SKM-1 (cell line): ENCODE results near the gene DOCK8.
"Not testable (repeated sequence)": the region's sequence is repeated elsewhere in the genome, so short reads cannot be mapped to it uniquely, and the experiment has no call there.

Experiments used
- DNase-seq: peaks from one replicate; lab custom pipeline; 2025; ENCODE audit not compliant: unreplicated experiment; lab: John Stamatoyannopoulos, UW

Gene DOCK8

DNA sequence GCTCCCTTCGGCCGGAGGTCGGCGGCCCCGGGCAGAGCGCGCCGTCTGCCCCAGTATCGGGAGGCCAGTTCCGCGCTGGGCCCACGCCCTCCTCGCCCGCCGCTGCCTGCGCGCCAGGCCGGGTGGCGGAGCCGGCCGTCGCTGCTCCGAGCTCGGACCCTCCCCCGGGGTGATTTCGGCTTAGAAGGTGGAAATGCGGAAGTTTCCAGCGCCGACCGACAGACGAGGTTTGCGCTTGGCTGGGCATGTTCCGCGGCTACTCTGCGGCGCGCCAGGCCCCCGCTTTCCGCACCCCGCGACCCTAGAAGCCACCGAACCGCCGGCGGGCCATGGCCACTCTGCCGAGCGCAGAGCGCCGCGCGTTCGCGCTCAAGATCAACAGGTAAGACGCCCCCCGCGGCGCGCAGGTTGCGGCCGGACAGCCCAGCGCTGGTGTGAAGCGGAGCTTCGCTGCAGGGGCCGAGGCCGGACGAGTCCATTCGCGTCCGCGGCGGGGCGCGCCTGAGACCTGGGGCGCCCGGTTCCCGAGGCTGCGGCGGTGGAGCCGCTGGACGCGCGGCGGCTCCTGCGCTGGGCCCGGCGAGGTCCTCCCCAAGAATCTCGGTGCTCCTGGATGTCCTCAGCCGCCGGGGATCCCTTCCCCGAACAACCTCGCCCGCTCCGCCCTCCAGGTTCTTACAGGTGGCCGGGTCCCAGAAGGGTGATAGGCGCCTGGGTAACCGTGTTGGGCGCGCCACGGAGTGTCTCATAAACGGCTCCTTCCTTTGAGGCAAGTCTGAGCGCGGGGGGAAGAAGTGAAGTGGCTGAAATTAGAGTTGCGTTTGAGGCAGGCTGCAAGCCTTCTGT, at the start of gene DOCK8:
Gene DOCK8 (plus strand): TSS at position 218 of the 846 bp plus-strand sequence. CDS start 112 bp downstream, at position 330.
- DNase-seq: peak; percentile 82

DNA sequence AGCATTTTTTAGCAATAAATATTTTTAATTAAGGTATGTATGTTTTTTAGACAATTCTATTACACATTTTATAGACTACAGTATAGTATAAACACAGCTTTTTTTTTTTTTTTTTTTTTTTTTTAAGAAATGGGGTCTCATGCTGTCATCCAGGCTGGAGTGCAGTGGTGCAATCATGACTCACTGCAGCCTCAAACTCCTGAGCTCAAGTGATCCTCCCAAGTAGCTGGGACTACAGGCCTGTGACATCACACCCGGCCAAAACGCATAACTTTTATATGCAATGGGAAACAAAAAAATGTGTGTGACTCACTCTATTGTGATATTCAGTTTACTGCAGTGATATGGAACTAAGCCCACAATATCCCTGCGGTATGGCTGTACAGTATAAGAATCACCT, 44.9 kb upstream of the DOCK8 start:
- DNase-seq: not testable (repeated sequence)

DNA sequence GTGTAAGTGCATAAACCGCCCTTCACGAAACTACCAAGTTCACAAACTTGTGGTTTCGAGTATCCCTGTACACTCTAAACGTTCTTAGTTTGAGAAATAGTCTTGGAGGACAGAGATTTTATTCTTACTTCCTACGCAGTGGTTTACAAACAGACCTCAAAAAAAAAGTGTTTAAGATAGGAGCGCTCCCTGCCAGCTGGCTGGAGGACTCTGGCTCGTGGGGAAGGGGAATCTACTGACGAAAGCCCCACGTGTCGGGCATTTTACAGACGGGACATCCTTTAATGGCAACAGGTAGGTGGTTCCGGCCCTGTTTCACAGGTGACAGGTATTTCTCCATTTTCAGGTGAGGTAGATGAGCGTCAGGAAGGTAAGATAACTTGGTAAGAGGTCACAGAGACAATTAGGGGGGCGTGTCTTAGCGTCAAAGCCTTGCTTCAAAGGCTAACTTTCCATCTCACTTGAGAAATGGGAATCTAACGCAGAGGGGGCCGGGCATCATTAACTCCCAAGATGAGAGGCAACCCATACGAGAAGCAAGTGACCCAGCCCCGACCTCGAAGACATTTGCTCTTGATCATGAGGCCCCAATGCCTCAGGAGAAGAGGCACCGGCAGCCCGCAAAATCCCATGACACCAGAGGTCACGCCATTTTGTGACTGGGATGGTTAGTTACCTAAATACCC, 36.4 kb upstream of the DOCK8 start:
- DNase-seq: not testable (repeated sequence)

DNA sequence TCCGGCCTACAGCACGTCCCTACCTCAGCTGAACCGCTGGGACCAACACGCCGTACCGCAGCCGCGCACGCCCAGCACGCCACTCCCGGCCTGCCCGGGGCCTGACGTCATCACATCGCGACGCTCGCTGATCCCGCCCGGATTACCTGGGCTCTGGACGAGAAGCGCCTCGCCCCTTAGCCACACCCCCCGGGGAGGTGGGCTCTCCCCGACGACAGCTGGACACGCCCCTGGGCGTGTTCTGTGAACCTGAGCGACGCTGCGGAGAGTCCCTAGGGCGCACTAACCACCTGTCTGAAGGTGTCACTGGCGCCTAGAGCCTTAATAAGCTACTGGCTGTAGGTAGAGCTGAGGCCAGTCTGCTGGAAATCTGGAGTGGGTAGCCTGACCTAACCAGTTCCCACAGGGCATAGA, 35.7 kb upstream of the DOCK8 start, which contains the start of gene ZNG1A:
Gene ZNG1A (minus strand): TSS at position 87 of the 414 bp plus-strand sequence. CDS start 87 bp downstream, outside the sequence.
- DNase-seq: not testable (repeated sequence)

DNA sequence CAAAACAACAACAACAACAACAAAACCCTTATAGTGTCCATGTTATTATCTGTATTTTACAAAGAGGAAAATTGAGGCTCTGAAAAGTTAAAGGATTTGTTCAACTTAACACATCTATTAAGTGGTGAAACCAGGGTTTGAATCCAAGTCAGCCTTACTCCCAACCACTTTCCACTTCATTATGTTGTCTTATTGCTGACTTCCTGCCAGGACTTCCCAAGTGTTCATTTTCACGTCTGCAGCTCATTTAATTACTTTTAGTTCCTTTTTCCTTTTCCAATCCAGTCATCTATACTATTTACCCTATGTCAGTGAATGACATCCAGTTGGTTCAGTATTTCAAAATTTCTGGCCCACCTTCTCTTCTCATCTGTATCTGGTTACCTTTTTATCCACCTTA, 15.1 kb upstream of the DOCK8 start:
- not testable (repeated sequence) for DNase-seq

DNA sequence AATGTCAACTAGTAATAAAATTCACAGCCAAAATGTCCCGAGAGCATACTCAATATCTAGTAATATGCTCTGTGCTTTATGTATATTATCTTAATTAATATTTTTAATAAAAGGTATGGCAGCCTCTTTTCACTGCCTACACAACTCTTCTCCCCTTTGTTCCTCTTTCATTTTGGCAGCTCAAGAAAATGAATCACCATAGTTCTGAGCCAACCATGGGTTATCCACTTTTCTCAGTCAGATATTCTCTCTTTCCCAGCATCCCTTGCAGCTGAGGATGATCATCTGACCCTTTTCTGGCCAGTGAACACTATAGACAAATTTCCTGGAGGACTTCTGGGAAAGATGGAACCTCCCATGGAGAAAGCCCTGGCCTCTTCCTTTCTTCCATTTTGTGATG, 8.2 kb upstream of the DOCK8 start:
- no peak for DNase-seq

DNA sequence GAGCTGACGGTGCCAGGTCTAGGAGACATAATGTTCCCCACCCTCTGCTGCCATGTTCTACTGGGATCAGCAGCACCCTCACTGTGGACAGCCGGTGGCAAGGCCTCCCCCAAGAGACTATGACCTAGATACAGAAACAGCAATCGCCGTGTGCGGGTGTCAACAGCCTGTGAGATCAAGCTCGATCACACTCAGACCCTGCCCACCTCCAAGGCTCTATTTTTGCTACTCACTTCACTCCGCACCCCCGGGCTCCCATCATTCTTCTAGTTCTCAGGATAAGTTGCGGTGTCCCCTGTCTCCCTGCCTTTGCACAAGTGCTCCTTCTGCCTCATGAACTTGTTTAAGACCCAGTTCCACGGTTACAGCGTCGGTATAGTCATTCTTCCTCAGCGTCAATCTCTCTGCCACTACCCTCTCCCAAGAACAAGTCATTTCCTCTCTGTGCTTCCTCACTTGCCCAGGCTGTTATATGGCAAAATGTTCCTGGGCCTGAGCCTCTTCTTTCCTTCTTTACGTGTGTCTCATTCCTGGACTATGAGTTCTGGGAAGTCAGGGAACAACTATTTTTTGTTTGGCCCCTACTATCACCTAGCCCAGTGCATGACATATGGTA, 5.4 kb upstream of the DOCK8 start:
- no peak for DNase-seq

DNA sequence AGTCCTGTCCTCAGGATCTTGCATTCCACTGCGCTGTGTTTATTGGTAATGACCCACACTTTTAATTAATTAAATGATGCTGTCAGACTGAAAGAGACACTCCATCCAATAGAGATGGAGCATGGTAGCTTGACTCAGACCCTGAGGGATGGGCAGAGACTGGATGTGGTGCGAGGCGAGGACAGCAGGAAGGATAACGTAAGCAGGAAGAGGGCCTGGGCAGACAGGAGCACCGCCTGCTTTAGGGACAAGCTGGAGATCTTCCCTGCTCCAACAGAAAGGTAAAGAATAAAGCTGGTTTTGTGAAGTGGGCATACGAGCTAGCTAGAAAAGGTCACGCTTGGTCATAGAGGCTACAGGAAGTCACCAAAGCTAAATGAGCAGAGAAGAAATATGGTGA, 3.6 kb upstream of the DOCK8 start:
- DNase-seq: no peak

DNA sequence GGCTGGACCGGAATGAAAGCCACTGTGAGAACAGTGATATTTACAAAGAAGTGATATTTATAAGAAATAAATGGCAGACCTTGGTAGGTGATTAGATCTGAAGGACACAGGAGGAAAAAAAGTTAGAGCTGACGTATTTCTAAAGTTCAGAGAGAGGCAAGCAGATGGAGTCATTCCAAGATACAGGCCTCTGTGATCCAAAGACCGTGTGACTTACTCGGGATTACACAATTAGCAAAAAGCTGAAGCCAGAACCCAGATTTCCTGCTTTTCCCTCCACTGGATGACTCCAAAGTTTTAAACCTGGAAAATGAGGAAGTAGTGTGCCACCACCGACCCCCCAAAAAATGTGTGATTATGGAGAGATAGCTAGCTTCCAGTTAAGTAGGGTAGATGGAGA, 3.1 kb upstream of the DOCK8 start:
- no peak for DNase-seq

DNA sequence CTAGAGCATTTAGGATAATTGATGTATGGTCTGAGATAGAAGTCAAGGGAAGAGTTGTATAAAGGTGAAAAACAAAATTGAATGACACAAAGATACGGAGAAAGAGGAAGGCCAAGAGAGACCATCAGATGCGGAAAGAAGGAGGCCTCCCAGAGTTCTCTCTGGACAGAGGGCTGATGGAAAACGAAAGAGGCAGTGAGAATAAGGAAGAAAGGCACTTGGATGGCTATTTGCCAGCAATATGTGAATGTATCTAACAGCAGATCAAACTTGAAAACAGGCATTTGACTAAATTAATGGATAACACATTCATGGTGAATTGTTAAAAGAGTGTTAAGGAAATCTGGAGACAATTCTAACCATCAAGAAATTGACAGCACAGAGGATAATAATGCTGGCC, 2.4 kb upstream of the DOCK8 start:
- no peak for DNase-seq

DNA sequence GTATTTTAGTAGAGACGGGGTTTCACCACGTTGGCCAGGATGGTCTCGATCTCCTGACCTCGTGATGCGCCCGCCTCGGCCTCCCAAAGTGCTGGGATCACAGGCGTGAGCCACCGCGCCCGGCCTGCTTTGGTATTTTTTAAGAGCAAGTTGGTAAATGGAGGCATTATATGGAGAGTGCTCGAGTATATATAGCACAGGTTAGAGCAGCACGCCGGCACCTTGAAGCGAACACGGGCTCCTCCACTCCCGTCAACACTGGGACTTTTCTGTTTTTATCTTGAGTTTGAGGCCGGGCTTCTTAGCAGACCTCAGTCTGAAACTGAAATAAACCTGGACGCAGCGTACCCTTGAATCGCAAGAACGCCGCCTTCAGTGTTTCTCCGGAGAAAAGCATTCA, 764 bp upstream of the DOCK8 start:
- DNase-seq: not testable (repeated sequence)

DNA sequence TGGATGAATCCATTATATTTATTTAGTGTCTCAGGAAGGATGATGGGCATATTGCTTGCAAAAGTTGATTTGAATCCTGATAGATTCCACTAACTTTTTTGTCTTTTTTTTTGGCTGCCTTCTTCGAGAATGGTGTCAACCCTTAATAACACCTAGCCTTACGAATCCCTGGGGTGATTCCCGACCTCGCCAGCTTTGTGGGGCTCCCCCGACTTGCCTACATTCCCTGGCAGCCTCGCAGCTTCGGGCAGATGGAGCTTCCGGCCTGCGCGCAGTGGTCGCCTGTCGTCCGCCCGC, 366 bp upstream of the DOCK8 start:
- no peak for DNase-seq

DNA sequence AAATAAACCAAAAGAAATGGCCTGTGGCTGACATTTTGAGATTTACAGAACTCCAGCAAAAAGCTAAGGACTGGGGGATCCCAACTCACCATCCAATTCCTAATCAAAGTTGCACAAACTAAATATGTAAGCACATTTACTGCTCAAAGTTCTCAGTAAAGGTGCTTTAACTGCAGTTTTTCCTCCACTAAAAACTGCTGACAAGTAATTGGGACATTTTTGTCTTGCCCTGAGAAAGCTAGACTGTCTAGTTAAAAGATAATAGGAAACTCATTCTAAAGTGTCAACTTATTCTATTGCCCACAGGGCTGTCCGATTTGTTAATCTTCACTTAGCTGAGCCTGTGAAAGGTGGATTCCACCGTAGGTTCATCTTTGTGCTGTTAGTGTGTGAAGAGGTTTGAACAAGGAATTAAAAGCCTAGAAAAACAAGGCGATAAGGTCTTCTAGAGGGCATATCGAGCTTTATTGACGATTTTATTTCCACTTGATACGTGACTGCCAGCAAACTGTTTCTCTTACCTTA, 1.0 kb downstream of the DOCK8 start:
- DNase-seq: no peak

DNA sequence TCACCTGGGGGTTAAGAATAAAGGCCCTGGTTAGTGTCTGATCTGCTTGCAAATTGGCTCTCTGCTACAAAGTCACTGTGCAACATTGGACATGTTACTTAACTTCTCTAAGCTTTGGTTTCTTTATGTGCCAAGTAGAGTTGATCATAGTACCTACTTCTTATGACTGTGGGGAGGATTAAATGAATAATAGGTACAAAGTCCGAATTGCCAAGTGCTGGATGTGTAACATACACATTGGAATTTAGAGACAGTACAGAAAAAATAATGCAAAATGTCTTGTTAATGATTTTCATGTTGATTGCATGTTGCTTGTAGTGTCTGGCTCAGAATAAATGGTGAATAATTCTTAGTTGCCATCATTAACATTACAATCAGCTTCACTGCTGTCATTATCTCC, 2.2 kb downstream of the DOCK8 start:
- DNase-seq: no peak

DNA sequence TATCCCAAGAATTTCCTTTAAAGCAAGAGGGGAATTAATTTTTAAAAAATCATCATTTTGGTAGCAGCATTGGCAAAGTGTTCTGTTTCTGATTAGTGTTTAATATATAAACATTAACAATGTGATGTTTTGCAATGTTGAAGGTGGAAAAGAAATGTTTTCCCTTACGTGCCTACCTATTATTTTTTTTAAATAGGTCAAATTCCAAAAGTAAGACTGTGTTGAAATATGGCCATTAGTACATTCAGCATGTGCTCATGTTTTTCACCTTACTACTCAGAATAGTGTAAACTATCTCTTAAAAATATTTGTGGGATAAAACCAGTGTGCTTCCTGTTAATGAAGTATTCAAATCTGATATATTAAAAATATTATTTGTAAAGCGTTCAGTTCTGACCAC, 3.3 kb downstream of the DOCK8 start:
- no peak for DNase-seq

DNA sequence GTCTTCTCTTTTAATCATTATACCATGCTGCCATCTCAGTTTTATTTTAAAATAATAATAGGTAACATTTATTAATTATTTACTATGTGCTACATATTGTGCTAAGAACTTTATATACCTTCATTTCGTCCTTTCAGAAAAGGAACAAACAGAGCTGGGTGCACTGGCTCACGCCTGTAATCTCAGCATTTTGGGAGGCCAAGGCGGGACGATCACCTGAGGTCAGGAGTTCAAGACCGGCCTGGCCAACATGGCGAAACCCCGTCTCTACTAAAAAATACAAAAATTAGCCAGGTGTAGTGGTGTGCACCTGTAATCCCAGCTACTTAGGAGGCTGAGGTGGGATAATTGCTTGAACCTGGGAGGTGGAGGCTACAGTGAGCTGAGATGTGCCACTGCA, 4.4 kb downstream of the DOCK8 start:
- not testable (repeated sequence) for DNase-seq

DNA sequence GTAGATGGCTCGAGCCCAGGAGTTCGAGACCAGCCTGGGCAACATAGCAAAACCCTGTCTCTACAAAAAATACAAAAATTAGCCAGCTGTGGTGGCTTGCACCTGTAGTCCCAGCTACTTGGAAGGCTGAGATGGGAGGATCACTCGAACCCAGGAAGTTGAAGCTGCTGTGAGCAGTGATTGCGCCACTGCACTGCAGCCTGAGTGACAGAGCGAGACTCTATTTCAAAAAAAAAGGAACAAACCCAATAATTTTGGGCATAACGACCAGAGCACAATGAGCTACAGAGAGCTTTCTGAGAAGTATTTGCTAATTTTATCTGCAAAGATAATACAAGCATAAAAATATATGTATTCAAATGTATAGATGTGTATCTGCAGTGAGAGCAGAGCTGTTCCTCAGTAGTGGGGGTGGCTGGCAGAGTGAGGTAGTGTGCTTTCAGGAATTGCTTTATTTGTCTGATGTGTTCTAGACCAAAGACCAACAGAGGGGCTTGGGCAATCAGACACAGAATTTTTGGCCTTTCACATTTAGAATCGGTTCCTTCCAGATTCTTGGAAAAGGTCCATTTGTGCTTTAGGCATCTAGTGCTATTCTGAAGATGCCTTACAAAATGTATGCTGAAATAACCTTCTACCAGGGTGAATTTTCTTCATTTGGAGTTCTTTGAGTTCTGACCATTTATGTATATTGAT, 5.2 kb downstream of the DOCK8 start:
- DNase-seq: no peak

DNA sequence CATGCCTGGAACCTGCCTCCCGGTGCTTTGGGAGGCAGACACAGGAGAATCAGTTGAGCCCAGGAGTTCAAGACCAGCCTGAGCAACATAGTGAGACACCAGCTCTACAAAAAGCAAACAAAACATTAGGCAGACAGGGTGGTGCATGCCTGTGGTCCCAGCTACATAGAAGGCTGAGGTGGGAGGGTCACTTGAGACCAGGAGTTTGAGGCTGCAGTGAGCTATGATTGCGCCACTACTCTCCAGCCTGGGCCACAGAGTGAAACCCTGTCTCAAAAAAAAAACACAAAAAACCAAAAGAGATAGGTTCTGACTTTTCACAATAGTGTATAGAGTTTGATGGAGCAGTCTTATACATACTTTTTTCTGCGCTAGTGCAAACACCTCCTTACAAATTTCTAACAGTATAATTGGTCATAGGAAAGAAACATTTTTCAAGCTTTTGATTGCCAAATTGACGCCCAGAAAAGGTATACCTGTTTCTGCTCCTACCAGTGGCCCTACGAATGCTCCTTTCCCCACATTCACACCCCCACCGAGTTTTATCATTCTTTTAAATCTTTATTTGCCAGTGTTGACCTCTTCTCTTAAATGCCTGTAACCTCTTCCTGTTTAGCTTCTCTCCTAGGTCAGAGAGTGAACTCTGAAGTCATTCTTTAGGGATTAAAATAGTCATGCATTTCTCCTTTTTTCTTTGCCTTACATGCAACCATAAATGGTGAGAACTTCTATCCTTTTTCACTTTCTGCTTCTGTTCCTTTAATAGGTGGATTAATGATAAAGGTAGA, 7.5 kb downstream of the DOCK8 start:
- peak; percentile 54 for DNase-seq

DNA sequence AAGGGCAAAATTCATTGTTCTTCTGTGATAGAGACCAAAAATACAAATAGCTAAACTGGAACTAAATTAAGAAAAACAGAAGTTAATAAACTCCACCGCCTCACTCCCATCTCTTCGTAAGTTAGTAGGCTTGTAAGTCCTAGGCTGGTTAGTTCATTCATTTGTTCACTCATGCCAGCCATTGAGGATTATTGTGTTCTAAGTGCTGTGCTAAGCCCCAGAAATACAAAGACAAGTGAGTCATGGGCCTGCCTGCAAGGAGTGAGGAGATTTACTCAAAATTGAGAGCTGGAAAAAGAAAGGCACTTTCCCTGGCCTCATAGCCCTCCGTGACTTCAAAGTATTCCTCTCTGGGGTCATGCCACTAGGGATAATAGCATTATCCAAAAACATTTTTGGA, 8.5 kb downstream of the DOCK8 start:
- DNase-seq: no peak

DNA sequence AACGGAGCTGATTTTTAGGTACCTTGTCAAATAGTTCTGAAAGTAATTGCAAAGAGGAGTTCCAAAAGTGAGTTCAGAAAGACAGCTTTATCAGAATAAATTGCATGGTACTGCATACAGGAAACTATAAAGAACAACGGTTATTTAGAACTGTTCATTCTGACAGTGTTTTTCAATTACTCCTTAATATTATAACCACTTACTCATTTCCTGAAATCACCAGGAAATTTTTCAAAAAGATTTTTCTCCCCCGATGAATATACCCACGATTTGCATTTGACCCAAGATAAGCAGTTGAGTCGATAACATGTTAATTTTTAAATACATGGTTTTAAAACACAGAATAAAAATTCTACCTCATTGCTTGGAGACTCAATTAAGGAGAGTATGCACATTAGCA, 9.4 kb downstream of the DOCK8 start:
- no peak for DNase-seq
